ENCODE data around the gene ZYG11B. TPM values are rescaled to one million over a fixed set of nuclear protein-coding genes. Genes with fewer than 3 reads are reported as not detected.
"Not testable (repeated sequence)": the region's sequence is repeated elsewhere in the genome, so short reads cannot be mapped to it uniquely, and the experiment has no call there.

Gene ZYG11B
- 32.5 and 32.7 TPM in 2 replicates for total RNA-seq (2012; rRNA removed)

GRCh38 chr1:52726265-52727113, at the start of gene ZYG11B:
ZYG11B (plus strand) TSS chr1:52726453; CDS start chr1:52726654, 201 bp downstream.
- Histone ChIP-seq H3K4me1 (ENCODE audit: control insufficient read depth, insufficient read depth, low read length) (peaks cover 11% of the 10 kb centered on the region), H3K9ac (ENCODE audit: low read depth, low read length) (peak within 1 kb of the TSS; percentile 92)

GRCh38 chr1:52677076-52677806, 49.0 kb upstream of the ZYG11B start:
- Histone ChIP-seq H3K4me1 (ENCODE audit: control insufficient read depth, insufficient read depth, low read length) (peaks cover 6% of the 10 kb centered on the region), H3K9ac (ENCODE audit: low read depth, low read length) (no peak overlapping the region), H3K4me2 (ENCODE audit: low read length) (no peak overlapping the region), H3K9me3 (replicated peaks; ENCODE audit: low read length) (no peaks in the 10 kb centered on the region), H3K27me3 (ENCODE audit: control insufficient read depth, insufficient read depth, low read length) (no peaks in the 10 kb centered on the region), H3K36me3 (ENCODE audit: insufficient read depth, low read length) (no peaks in the 10 kb centered on the region), H3K4me3 (ENCODE audit: low read length) (no peak overlapping the region)

More at GRCh38 chr1:52726265-52727113, at the start of gene ZYG11B:
- no peaks in the 10 kb centered on the region for H3K27me3 ChIP-seq (ENCODE audit: control insufficient read depth, insufficient read depth, low read length)
- H3K36me3 ChIP-seq (ENCODE audit: insufficient read depth, low read length) = no peaks in the 10 kb centered on the region
- H3K4me2 ChIP-seq (ENCODE audit: low read length) = peak within 1 kb of the TSS; percentile 91
- peak within 1 kb of the TSS; percentile 94 for H3K4me3 ChIP-seq (ENCODE audit: low read length)
- no peaks in the 10 kb centered on the region for H3K9me3 ChIP-seq (replicated peaks; ENCODE audit: low read length)

- H3K4me2 ChIP-seq (ENCODE audit: low read length) = no peak overlapping the region
- no peaks in the 10 kb centered on the region for H3K9me3 ChIP-seq (replicated peaks; ENCODE audit: low read length)
- no peak overlapping the region for H3K9ac ChIP-seq (ENCODE audit: low read depth, low read length)
- peaks cover 6% of the 10 kb centered on the region for H3K4me1 ChIP-seq (ENCODE audit: control insufficient read depth, insufficient read depth, low read length)
- no peaks in the 10 kb centered on the region for H3K36me3 ChIP-seq (ENCODE audit: insufficient read depth, low read length)
- no peak overlapping the region for H3K4me3 ChIP-seq (ENCODE audit: low read length)
- no peaks in the 10 kb centered on the region for H3K27me3 ChIP-seq (ENCODE audit: control insufficient read depth, insufficient read depth, low read length)
Measured at GRCh38 chr1:52679048-52679447, 47.2 kb upstream of the ZYG11B start.

- Histone ChIP-seq H3K27me3 (ENCODE audit: control insufficient read depth, insufficient read depth, low read length) (no peaks in the 10 kb centered on the region), H3K9ac (ENCODE audit: low read depth, low read length) (no peak overlapping the region), H3K4me1 (ENCODE audit: control insufficient read depth, insufficient read depth, low read length) (peaks cover 5% of the 10 kb centered on the region), H3K4me3 (ENCODE audit: low read length) (no peak overlapping the region), H3K4me2 (ENCODE audit: low read length) (no peak overlapping the region), H3K36me3 (ENCODE audit: insufficient read depth, low read length) (no peaks in the 10 kb centered on the region), H3K9me3 (replicated peaks; ENCODE audit: low read length) (no peaks in the 10 kb centered on the region)
Measured at GRCh38 chr1:52679498-52679897, 46.8 kb upstream of the ZYG11B start.

- Histone ChIP-seq H3K9me3 (replicated peaks; ENCODE audit: low read length) (no peaks in the 10 kb centered on the region), H3K27me3 (ENCODE audit: control insufficient read depth, insufficient read depth, low read length) (no peaks in the 10 kb centered on the region), H3K36me3 (ENCODE audit: insufficient read depth, low read length) (peaks cover 8% of the 10 kb centered on the region), H3K4me1 (ENCODE audit: control insufficient read depth, insufficient read depth, low read length) (no peaks in the 10 kb centered on the region), H3K9ac (ENCODE audit: low read depth, low read length) (no peak overlapping the region), H3K4me2 (ENCODE audit: low read length) (no peak overlapping the region), H3K4me3 (ENCODE audit: low read length) (no peak overlapping the region)
Measured at GRCh38 chr1:52680353-52680752, 45.9 kb upstream of the ZYG11B start.

GRCh38 chr1:52681136-52681535, 45.1 kb upstream of the ZYG11B start:
- no peaks in the 10 kb centered on the region for H3K4me1 ChIP-seq (ENCODE audit: control insufficient read depth, insufficient read depth, low read length)
- peaks cover 8% of the 10 kb centered on the region for H3K36me3 ChIP-seq (ENCODE audit: insufficient read depth, low read length)
- H3K9ac ChIP-seq (ENCODE audit: low read depth, low read length) = no peak overlapping the region
- no peak overlapping the region for H3K4me3 ChIP-seq (ENCODE audit: low read length)
- H3K4me2 ChIP-seq (ENCODE audit: low read length) = no peak overlapping the region
- H3K27me3 ChIP-seq (ENCODE audit: control insufficient read depth, insufficient read depth, low read length) = no peaks in the 10 kb centered on the region
- no peaks in the 10 kb centered on the region for H3K9me3 ChIP-seq (replicated peaks; ENCODE audit: low read length)

GRCh38 chr1:52683367-52683940, 42.8 kb upstream of the ZYG11B start:
- Histone ChIP-seq H3K36me3 (ENCODE audit: insufficient read depth, low read length) (peaks cover 26% of the 10 kb centered on the region), H3K4me1 (ENCODE audit: control insufficient read depth, insufficient read depth, low read length) (no peaks in the 10 kb centered on the region), H3K27me3 (ENCODE audit: control insufficient read depth, insufficient read depth, low read length) (no peaks in the 10 kb centered on the region), H3K9ac (ENCODE audit: low read depth, low read length) (no peak overlapping the region), H3K4me2 (ENCODE audit: low read length) (no peak overlapping the region), H3K9me3 (replicated peaks; ENCODE audit: low read length) (no peaks in the 10 kb centered on the region), H3K4me3 (ENCODE audit: low read length) (no peak overlapping the region)

GRCh38 chr1:52684545-52684944, 41.7 kb upstream of the ZYG11B start:
- H3K36me3 ChIP-seq (ENCODE audit: insufficient read depth, low read length) = peaks cover 30% of the 10 kb centered on the region
- no peaks in the 10 kb centered on the region for H3K4me1 ChIP-seq (ENCODE audit: control insufficient read depth, insufficient read depth, low read length)
- H3K4me2 ChIP-seq (ENCODE audit: low read length) = no peak overlapping the region
- H3K9me3 ChIP-seq (replicated peaks; ENCODE audit: low read length) = no peaks in the 10 kb centered on the region
- no peak overlapping the region for H3K4me3 ChIP-seq (ENCODE audit: low read length)
- H3K9ac ChIP-seq (ENCODE audit: low read depth, low read length) = no peak overlapping the region
- no peaks in the 10 kb centered on the region for H3K27me3 ChIP-seq (ENCODE audit: control insufficient read depth, insufficient read depth, low read length)

GRCh38 chr1:52686261-52686751, 39.9 kb upstream of the ZYG11B start:
- not testable (repeated sequence) for H3K4me3 ChIP-seq (ENCODE audit: low read length); H3K27me3 ChIP-seq (ENCODE audit: control insufficient read depth, insufficient read depth, low read length); H3K9ac ChIP-seq (ENCODE audit: low read depth, low read length)

GRCh38 chr1:52686830-52687229, 39.4 kb upstream of the ZYG11B start:
- peaks cover 39% of the 10 kb centered on the region for H3K36me3 ChIP-seq (ENCODE audit: insufficient read depth, low read length)
- no peak overlapping the region for H3K4me2 ChIP-seq (ENCODE audit: low read length)

More at GRCh38 chr1:52686261-52686751, 39.9 kb upstream of the ZYG11B start:
- not testable (repeated sequence) for H3K9me3 ChIP-seq (replicated peaks; ENCODE audit: low read length); H3K4me1 ChIP-seq (ENCODE audit: control insufficient read depth, insufficient read depth, low read length); H3K4me2 ChIP-seq (ENCODE audit: low read length)
- H3K36me3 ChIP-seq (ENCODE audit: insufficient read depth, low read length) = peaks cover 37% of the 10 kb centered on the region

GRCh38 chr1:52691821-52692220, 34.4 kb upstream of the ZYG11B start:
- no peak overlapping the region for H3K4me3 ChIP-seq (ENCODE audit: low read length)
- H3K36me3 ChIP-seq (ENCODE audit: insufficient read depth, low read length) = peaks cover 37% of the 10 kb centered on the region
- no peak overlapping the region for H3K4me2 ChIP-seq (ENCODE audit: low read length)
- no peak overlapping the region for H3K9ac ChIP-seq (ENCODE audit: low read depth, low read length)
- no peaks in the 10 kb centered on the region for H3K27me3 ChIP-seq (ENCODE audit: control insufficient read depth, insufficient read depth, low read length)
- no peaks in the 10 kb centered on the region for H3K9me3 ChIP-seq (replicated peaks; ENCODE audit: low read length)
- H3K4me1 ChIP-seq (ENCODE audit: control insufficient read depth, insufficient read depth, low read length) = no peaks in the 10 kb centered on the region

More at GRCh38 chr1:52686830-52687229, 39.4 kb upstream of the ZYG11B start:
- Histone ChIP-seq H3K9me3 (replicated peaks; ENCODE audit: low read length) (no peaks in the 10 kb centered on the region), H3K27me3 (ENCODE audit: control insufficient read depth, insufficient read depth, low read length) (no peaks in the 10 kb centered on the region), H3K4me3 (ENCODE audit: low read length) (no peak overlapping the region), H3K9ac (ENCODE audit: low read depth, low read length) (no peak overlapping the region), H3K4me1 (ENCODE audit: control insufficient read depth, insufficient read depth, low read length) (no peaks in the 10 kb centered on the region)
